Fibroblast of skin of back (primary cell): ENCODE results near the gene KIF16B.
"Not testable (repeated sequence)": the region's sequence is repeated elsewhere in the genome, so short reads cannot be mapped to it uniquely, and the experiment has no call there.

ENCODE experiments used
- DNase-seq: peaks from one replicate; pipeline ENCODE4 v3.0.0-alpha.2; 2013

Gene KIF16B

DNA sequence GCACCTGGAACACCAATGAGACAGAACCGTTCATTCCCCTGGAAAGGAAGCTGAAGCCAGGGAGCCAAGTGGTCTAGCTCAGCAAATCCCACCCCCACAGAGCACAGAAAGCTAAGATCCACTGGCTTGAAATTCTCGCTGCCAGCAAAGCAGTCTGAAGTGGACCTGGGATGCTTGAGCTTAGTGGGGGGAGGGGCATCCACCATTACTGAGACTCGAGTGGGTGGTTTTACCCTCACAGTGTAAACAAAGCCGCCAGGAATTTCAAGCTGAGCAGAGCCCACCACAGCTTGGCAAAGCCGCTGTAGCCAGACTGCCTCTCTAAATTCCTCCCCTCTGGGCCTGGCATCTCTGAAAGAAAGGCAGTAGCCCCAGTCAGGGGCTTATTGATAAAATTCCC is 53.1 kb downstream of the KIF16B start:
- no peak for DNase-seq

DNA sequence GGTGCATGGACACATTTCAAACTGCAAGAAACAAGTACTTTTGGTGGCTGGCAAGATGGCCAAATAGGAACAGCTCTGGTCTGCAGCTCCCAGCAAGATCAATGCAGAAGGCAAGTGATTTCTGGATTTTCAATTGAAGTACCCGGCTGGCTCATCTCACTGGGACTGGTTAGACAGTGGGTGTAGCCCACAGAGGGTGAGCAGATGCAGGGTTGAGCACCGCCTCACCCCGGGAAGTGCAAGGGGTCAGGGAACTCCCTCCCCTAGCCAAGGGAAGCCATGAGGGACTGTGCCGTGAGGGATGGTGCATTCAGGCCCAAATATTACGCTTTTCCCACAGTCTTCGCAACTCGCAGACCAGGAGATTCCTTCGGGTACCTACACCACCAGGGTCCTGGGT is 53.6 kb downstream of the KIF16B start:
- not testable (repeated sequence) for DNase-seq

GRCh38 chr20:16518784-16519084 is 54.5 kb downstream of the KIF16B start:
- DNase-seq = no peak

- peak; percentile 40 for DNase-seq
These were observed 55.1 kb downstream of the KIF16B start for GRCh38 chr20:16517946-16518783.

DNA sequence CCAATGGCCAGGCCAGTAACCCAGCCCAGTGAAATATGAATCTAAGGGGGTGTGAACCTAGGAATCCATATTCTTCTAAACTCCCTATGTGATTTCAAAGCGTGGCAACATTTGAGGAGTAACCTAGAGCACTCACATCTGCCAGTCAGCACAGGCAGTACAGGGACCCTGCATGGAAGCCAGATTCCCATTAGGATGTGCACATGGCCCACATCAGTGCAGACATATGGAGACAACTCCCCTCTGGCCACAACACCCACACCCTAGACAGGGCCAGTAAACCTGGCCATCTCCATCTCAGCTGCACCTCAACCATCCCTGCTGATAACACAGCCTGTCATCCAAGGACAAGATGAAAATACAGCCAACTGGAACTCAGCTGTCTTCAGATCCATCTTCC is 56.5 kb downstream of the KIF16B start:
- no peak for DNase-seq

- no peak for DNase-seq
These were observed 58.2 kb downstream of the KIF16B start for GRCh38 chr20:16515046-16515445.

DNA sequence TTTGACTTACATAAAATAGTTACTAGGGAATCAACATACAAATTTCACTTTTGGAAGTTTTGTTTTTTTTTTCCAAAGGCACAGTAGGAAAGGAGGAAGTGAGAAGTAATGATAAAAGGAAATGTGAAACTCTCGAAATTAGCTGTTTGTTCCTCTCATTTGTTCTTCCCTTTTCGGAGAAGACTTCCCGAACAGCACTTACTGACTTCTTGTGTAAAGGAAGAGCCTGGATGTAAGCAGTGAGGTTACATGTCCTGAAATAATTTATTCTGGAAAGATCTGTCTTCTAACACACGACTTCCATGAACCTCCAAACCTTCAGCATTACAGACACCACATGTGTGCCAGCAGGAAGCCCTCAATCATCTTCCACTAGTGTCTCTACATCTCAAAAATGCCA is 59.1 kb downstream of the KIF16B start:
- DNase-seq = no peak

GRCh38 chr20:16505894-16506293 is 67.4 kb downstream of the KIF16B start:
- no peak for DNase-seq

GRCh38 chr20:16501301-16501700 is 71.9 kb downstream of the KIF16B start:
- DNase-seq = peak; percentile 52

- no peak for DNase-seq
These were observed 73.1 kb downstream of the KIF16B start for GRCh38 chr20:16500197-16500596.

GRCh38 chr20:16498526-16499253 is 74.6 kb downstream of the KIF16B start:
- DNase-seq = peak; percentile 76

DNA sequence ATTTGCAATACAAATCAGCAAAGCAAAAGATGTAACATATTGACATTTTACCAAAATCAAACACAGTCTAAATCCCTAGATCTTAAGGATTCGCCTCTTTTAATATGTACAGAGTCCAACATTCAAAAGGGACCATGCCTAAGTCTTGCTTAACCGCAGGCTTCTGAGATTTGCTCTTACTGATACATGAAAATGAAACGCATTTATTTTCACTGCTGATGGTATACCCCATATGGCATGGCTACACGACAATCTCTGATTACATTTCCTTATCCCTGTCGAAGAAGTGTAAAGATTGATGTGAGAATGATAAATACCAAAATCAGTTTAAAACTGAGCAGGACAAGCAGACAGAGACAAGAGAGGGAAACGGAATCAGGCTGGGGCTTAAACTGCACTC is 75.4 kb downstream of the KIF16B start:
- DNase-seq = no peak

DNA sequence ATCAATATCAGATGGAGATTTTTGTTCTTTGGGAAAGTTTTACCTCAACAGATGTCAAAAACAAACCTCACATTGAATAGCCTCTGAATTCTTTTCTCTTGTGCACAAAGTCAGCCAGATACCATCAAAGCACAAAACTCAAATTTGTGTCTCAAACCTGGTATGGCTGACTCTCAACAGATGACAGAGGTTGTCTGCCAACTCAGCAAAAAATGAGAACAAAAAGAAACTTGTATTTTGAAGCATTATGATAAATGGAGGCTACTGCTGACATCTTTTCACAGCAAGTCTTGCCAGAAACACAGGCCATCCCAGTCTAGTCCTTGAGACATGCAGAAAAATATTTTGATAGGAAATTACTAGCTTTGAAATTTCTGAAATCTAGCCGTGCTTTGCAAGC is 79.8 kb downstream of the KIF16B start:
- no peak for DNase-seq

GRCh38 chr20:16491294-16491905 is 81.8 kb downstream of the KIF16B start:
- no peak for DNase-seq

DNA sequence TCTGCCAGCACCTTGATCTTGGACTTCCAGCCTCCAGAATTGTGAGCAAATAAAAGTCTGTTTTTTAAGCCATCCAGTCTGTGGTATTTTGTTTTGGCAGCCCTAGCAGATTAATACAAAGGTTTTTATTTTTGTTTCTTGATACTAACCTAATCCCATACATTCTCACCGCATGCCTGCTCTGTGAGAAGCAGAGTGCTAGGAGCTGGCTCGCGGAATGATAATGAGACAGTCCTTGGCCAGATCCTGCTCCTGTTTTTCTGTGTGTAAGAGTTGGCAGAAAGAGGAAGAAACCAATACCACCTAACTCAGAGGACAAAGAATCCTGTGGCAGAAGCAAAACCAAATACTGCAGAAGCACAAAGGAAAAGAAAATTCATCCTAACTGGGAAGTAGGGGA is 82.6 kb downstream of the KIF16B start:
- DNase-seq = no peak

DNA sequence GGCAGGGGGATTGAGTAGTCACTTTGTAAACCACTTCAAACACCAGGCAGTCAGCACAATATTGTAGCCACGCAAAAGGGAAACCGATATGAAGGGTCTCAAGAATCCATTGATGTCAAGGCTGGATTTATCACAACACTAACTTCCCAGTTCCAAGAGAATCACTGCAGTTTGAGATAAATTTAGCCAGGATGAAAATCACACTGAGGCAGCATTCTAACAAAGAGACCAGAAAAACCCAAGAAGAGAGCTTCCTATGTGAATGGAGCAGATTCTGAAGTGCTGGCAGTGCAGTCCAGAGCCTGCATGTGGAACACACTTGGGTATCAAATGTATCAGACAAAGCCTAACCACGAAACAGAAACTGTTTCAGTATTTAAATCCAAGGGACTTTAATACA is 84.6 kb downstream of the KIF16B start:
- DNase-seq = no peak

DNA sequence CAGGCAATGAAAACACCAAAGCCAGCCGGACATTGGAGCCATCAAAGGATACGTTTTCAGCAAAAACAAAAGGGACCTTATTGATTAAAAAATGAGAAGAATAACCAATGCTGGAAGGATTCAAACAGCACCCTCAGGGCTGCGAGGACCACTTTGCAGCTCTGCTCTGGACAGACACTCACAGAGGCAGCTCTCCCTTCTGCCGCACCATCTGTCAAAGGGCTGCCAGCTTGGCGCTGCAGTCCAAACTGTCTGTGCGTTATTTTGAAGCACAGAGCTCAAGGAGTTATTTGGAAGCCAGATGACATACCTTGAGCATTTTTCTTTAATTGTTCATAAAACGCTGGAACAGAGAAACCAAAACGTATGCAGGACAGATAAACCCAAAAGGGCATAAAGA is 85.2 kb downstream of the KIF16B start:
- no peak for DNase-seq

DNA sequence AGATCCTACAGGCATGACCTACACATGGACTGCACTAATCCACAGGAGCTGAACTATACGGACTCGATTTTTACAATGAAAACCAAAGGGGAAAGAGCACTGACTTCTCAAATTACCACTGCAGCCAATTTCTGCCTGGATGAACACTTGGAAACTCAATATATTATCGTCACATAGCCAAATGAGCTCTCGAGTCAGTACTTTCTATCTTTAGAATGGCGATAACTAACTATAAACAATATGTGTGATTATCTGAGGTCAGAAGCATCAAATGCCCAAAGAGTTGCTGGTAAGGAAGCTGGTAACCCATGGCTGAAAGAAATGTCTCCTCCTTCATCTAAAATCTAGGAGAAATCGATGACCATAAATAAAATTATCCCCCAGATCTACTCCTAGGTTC is 86.7 kb downstream of the KIF16B start:
- DNase-seq = no peak

GRCh38 chr20:16485401-16485800 is 87.8 kb downstream of the KIF16B start:
- peak; percentile 21 for DNase-seq

DNA sequence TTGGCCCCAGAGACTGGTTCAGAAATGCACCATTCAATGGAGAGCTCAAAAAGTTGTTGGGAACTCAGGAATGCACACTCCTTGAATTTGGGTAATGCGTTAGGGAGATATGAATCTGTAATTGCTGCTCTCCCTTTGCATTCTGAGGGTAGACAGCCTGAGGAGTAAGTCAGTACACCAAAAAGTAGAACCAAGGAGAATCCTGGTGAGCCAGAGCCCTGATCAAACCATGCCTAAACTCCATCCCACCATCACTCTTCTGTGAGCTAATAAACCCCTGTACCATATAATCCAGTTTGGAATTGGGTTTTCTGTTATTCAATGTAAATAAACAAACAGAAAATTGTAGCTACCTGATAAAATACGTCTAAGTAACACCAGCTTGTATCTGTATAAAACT is 90.2 kb downstream of the KIF16B start:
- DNase-seq = no peak

DNA sequence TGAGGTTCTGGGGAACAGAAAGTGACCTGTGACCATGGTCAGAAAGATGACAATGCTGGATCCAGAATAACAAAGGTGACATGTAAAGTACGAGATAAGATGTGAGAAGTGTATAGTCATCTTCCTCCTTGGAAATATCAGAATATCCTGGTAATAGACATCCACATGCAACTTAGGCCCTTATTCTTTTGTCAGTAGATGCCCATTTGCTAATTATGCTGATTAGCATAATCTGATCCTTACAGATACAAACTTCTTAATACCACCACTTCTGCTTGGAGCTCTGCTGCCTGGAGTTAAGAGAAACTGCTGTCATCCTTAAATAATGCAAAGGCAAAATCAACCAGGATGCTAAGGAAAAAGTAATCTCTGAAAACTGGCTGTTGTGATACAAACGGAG is 91.3 kb downstream of the KIF16B start:
- DNase-seq = no peak

DNA sequence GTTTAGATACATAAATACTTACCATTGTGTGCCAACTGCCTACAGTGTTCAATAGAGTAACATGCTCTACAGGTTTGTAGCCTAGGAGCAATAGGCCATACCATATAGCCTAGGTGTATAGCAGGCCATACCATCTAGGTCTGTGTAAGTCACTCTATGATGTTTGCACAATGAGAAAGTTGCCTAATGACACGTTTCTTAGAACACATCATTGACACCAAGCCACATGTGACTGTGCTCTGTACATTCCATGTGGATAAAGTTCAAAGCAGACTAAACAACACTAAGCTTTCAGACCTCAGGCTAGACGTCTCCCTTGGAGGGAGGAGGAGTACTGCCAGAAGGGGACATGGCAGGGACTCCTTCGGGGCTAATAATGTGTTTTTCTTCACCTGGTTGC is 93.6 kb downstream of the KIF16B start:
- no peak for DNase-seq

- DNase-seq = no peak
These were observed 95.6 kb downstream of the KIF16B start for GRCh38 chr20:16477632-16478031.

- DNase-seq = peak; percentile 56
These were observed 97.2 kb downstream of the KIF16B start for GRCh38 chr20:16476032-16476431.
